Endothelial cell of umbilical vein (primary cell): Measurements from ENCODE around the gene CALD1. TPM values are rescaled to one million over a fixed set of nuclear protein-coding genes. Genes with fewer than 3 reads are reported as not detected.

Source experiments
- BruUV-seq: library from RNA; stranded (reverse); fragments of 400-500 nt; replicated peaks from 2 replicates; lab custom pipeline; 2021; lab: Mats Ljungman, UMichigan
- CTCF ChIA-PET: fragments of 300-600, 350-600 bp; sonication (Branson Sonifier 250); formaldehyde crosslinking; loops from one replicate; lab custom pipeline; 2021; ENCODE audit warnings: antibody characterized with exemption, inconsistent platforms; lab: Charles Lee
- POLR2A ChIA-PET: fragments of 300-600, 350-600 bp; sonication (Branson Sonifier 250); formaldehyde crosslinking; loops from one replicate; lab custom pipeline; 2021; ENCODE audit warnings: antibody characterized with exemption, inconsistent platforms; lab: Charles Lee
- DNase-seq: peaks from one replicate; pipeline ENCODE4 v3.0.0-alpha.2; 2011; ENCODE audit warnings: low read depth, low spot score
- FAIRE-seq: peaks from 2 replicates; lab custom pipeline; 2011; peaks lifted over from hg19 to GRCh38; lab: Jason Lieb, UNC
- H2AFZ ChIP-seq: 2 replicates; pipeline ENCODE4 v1.6.0; 2012; ENCODE audit warnings: low read depth, low read length, control low read depth, inconsistent platforms
- H3K27ac ChIP-seq: 2 replicates; pipeline ENCODE4 v1.5.1; 2011; ENCODE audit warnings: low read depth, mild to moderate bottlenecking, control low read depth, low read length, moderate library complexity; ENCODE audit not compliant: insufficient read depth
- H3K27me3 ChIP-seq, 2 experiments: 2 replicates each; pipeline versions ENCODE4 v1.6.0 to v1.6.1; 2011; ENCODE audit warnings: low read length in 2 of 2, mixed read lengths in 1 of 2; ENCODE audit not compliant: control insufficient read depth in 2 of 2, insufficient read depth in 2 of 2
- H3K36me3 ChIP-seq, 2 experiments: 2 replicates in 1 of 2; 3 replicates in 1 of 2; pipeline ENCODE4 v1.5.1; 2011; ENCODE audit warnings: low read length in 2 of 2, mild to moderate bottlenecking in 1 of 2, moderate library complexity in 1 of 2; ENCODE audit not compliant: control insufficient read depth in 2 of 2, insufficient read depth in 2 of 2; ENCODE audit errors: extremely low read depth in 1 of 2
- H3K4me1 ChIP-seq: 3 replicates; pipeline ENCODE4 v1.5.1; 2011; ENCODE audit warnings: mild to moderate bottlenecking, low read length; ENCODE audit not compliant: control insufficient read depth, insufficient read depth; ENCODE audit errors: extremely low read depth
- H3K4me2 ChIP-seq: 2 replicates; pipeline ENCODE4 v1.6.1; 2011; ENCODE audit warnings: low read length, control low read depth, mixed read lengths; ENCODE audit not compliant: insufficient read depth
- H3K4me3 ChIP-seq, 3 experiments: fragments of 200-600 bp in 1 of 3; sonication (generic), shearing (Covaris generic) in 1 of 3; replicated peaks in 1 of 3; 2 replicates each; pipeline ENCODE4 v1.5.1; 2011 to 2016; ENCODE audit warnings: control low read depth in 3 of 3, low read length in 3 of 3, mild to moderate bottlenecking in 2 of 3, inconsistent platforms in 1 of 3, low read depth in 1 of 3, moderate library complexity in 1 of 3; ENCODE audit not compliant: insufficient read depth in 1 of 3
- H3K79me2 ChIP-seq: 2 replicates; pipeline ENCODE4 v1.6.0; 2012; ENCODE audit warnings: low read length, inconsistent platforms; ENCODE audit not compliant: control insufficient read depth, insufficient read depth
- H3K9ac ChIP-seq: replicated peaks from 2 replicates; pipeline ENCODE3; 2011; ENCODE audit warnings: low read length, control low read depth; ENCODE audit not compliant: insufficient read depth; ENCODE audit errors: extremely low read depth
- H3K9me1 ChIP-seq: replicated peaks from 3 replicates; pipeline ENCODE4 v1.6.0; 2011; ENCODE audit warnings: mild to moderate bottlenecking, low read length; ENCODE audit not compliant: control insufficient read depth, insufficient read depth; ENCODE audit errors: extremely low read depth
- H3K9me3 ChIP-seq: replicated peaks from 2 replicates; pipeline ENCODE4 v1.5.1; 2012; ENCODE audit warnings: low read length, inconsistent platforms; ENCODE audit not compliant: control insufficient read depth, insufficient read depth
- H4K20me1 ChIP-seq: replicated peaks from 2 replicates; pipeline ENCODE3; 2011; ENCODE audit warnings: mild to moderate bottlenecking, low read length; ENCODE audit not compliant: control insufficient read depth, insufficient read depth; ENCODE audit errors: extremely low read depth
- CTCF ChIP-seq, 2 donors: IDR thresholded peaks; 1 replicate in 1 of 2; 2 replicates in 1 of 2; pipeline ENCODE4 v1.5.1; 2011; ENCODE audit warnings: low read length in 2 of 2, mild to moderate bottlenecking in 2 of 2, moderate library complexity in 2 of 2, control low read depth in 1 of 2, inconsistent platforms in 1 of 2, low read depth in 1 of 2; ENCODE audit not compliant: insufficient read depth in 1 of 2; ENCODE audit errors: extremely low read depth in 1 of 2
- FOS ChIP-seq: IDR thresholded peaks from 2 replicates; pipeline ENCODE4 v1.6.1; 2011; ENCODE audit warnings: mild to moderate bottlenecking, low read length, moderate library complexity, borderline replicate concordance; ENCODE audit not compliant: insufficient read depth
- GATA2 ChIP-seq: IDR thresholded peaks from 2 replicates; pipeline ENCODE4 v1.7.0; 2011; ENCODE audit warnings: low read depth, mild to moderate bottlenecking, moderate library complexity, mixed read lengths, low read length; ENCODE audit not compliant: insufficient read length, insufficient read depth
- MYC ChIP-seq: IDR thresholded peaks from one replicate; pipeline ENCODE4 v1.6.1; 2011; ENCODE audit warnings: mild to moderate bottlenecking, low read depth, low read length
- POLR2AphosphoS5 ChIP-seq: IDR thresholded peaks from 2 replicates; pipeline ENCODE4 v1.6.1; 2012; ENCODE audit warnings: low read depth, mild to moderate bottlenecking, control low read depth, low read length, moderate library complexity; ENCODE audit not compliant: insufficient read depth
- dilution Hi-C: fragments of 300-500 bp; cut with MboI; formaldehyde crosslinking; loops from one replicate; pipeline ENCODE4 v1.15.0; 2019; ENCODE audit warnings: low sequenced_read_pairs; ENCODE audit not compliant: extremely low pct_ligation_motif_present
- intact Hi-C: fragments of 100-400 bp; cut with micrococcal nuclease; formaldehyde crosslinking; loops from one replicate; pipeline ENCODE4 v1.10.0; 2022
- polyA plus RNA-seq, 4 experiments: library from polyadenylated mRNA; depleted of rRNA in 3 of 4; stranded (reverse) in 3 of 4; unstranded in 1 of 4; fragments of >200 nt; gene quantifications; 2 replicates each; pipeline versions ENCODE4 v1.2.1 to v1.2.3, GENCODE V29; 2011 to 2012; ENCODE audit warnings: missing spikeins in 1 of 4
- total RNA-seq: library from RNA; stranded (reverse); gene quantifications from 2 replicates; pipeline ENCODE4 v1.2.3, GENCODE V29; 2021
- TF ChIP-seq, protein P1 (sequence below): IDR thresholded peaks from 2 replicates; pipeline ENCODE4 v1.6.1; 2011; ENCODE audit not compliant: insufficient read depth, insufficient read length

The CALD1 gene
- total and polyA plus RNA-seq, 2 donors (not counting 3 experiments of a cell fraction or from before 2014, with no cell fraction given), result 136 to 307 TPM

GRCh38 chr7:134842886-134843430, 63.5 kb downstream of the CALD1 start:
- Histone ChIP-seq H3K27ac (peak overlapping the region; percentile 9), H3K9ac (peak overlapping the region; percentile 34), H3K4me2 (peak overlapping the region; percentile 20), H4K20me1 (no peaks in the 10 kb centered on the region), H3K36me3 (peaks cover 16% of the 10 kb centered on the region in 2 experiments), H3K4me1 (peaks cover 32% of the 10 kb centered on the region), H3K4me3 (peak overlapping the region in 1 of 3 experiments; percentile 14), H3K9me1 (no peaks in the 10 kb centered on the region), H3K79me2 (peaks cover 76% of the 10 kb centered on the region), H2AFZ (no peak overlapping the region), H3K27me3 (no peaks in the 10 kb centered on the region), H3K9me3 (no peaks in the 10 kb centered on the region)
- FAIRE-seq (peak; percentile 91), DNase-seq (peak; percentile 88)
- intact Hi-C loops, result loop anchor here (1.0 kb wide), 2 partner anchors 23 to 64 kb away; partner anchors contain the start of gene CALD1
- TF ChIP-seq POLR2AphosphoS5 (peak; percentile 41), CTCF (IDR thresholded peaks at IDR 0.05; ENCODE audit: extremely low read depth in 1 of 2, insufficient read depth in 1 of 2, low read depth in 1 of 2, low read length in 2 of 2) (no peak)
- dilution Hi-C loops, result no loop called here
- CTCF ChIA-PET, result interaction anchor here (1.1 to 2.4 kb wide), 5 partner anchors 13 to 29 kb away, joined by 3 to 10 read pairs (median 5); no protein-coding TSS in a partner anchor
- POLR2A ChIA-PET, result interaction anchor here (1.1 to 1.6 kb wide), 4 partner anchors 29 to 62 kb away, joined by 3 to 7 read pairs (median 4); no protein-coding TSS in a partner anchor
- no TSS peak for BruUV-seq

- no peak overlapping the region for H3K4me3 ChIP-seq
- H3K9me3 ChIP-seq, result no peaks in the 10 kb centered on the region
- H3K27me3 ChIP-seq, result no peaks in the 10 kb centered on the region
- no peaks in the 10 kb centered on the region for H4K20me1 ChIP-seq
- no peak for DNase-seq
- H3K9ac ChIP-seq, result no peak overlapping the region
- H3K4me1 ChIP-seq, result peaks cover 32% of the 10 kb centered on the region
- dilution Hi-C loops (no loop called here), intact Hi-C loops (no loop called here)
- TF ChIP-seq POLR2AphosphoS5 (no peak), FOS (no peak), GATA2 (no peak), MYC (no peak), CTCF (IDR thresholded peaks at IDR 0.05; ENCODE audit: extremely low read depth in 1 of 2, insufficient read depth in 1 of 2, low read depth in 1 of 2, low read length in 2 of 2) (no peak)
- TF ChIP-seq, protein P1, sequence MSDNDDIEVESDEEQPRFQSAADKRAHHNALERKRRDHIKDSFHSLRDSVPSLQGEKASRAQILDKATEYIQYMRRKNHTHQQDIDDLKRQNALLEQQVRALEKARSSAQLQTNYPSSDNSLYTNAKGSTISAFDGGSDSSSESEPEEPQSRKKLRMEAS, result no peak
- FAIRE-seq, result no peak
- CTCF ChIA-PET, result interaction anchor here (1.4 to 2.4 kb wide), 2 partner anchors 17 to 154 kb away, joined by 3 to 8 read pairs; no protein-coding TSS in a partner anchor
- peak overlapping the region; percentile 9 for H3K27ac ChIP-seq
- POLR2A ChIA-PET, result no interaction called here
- no peak overlapping the region for H2AFZ ChIP-seq
- H3K4me2 ChIP-seq, result no peak overlapping the region
- H3K9me1 ChIP-seq, result no peaks in the 10 kb centered on the region
- BruUV-seq, result TSS peak; percentile 10
- peaks cover 77% of the 10 kb centered on the region for H3K79me2 ChIP-seq
- H3K36me3 ChIP-seq, result peaks cover 16% of the 10 kb centered on the region in 2 experiments
These were observed 64.8 kb downstream of the CALD1 start for GRCh38 chr7:134844200-134844599.
